PC-3 (cell line): Measurements from ENCODE around the gene MAF. TPM values are rescaled to one million over a fixed set of nuclear protein-coding genes. Genes with fewer than 3 reads are reported as not detected.
A peak's percentile ranks its signal among the peaks of the same experiment; 100 is the strongest.

Experiments
- ATAC-seq: fragments of 200-7000 bp; cut with Tn5 transposase; 2 replicates; pipeline ENCODE4 v1.9.1; 2020; ENCODE audit warnings: mild to moderate bottlenecking, moderate library complexity
- BruUV-seq: library from RNA; stranded (reverse); fragments of 400-500 nt; replicated peaks from 2 replicates; lab custom pipeline; 2021; lab: Mats Ljungman, UMichigan
- CTCF ChIA-PET: fragments of 300-600 bp; sonication (Branson Sonifier 250); formaldehyde crosslinking; loops from one replicate; lab custom pipeline; 2022; ENCODE audit warnings: antibody characterized with exemption; lab: Charles Lee
- POLR2A ChIA-PET: fragments of 300-600 bp; sonication (Branson Sonifier 250); formaldehyde crosslinking; loops from one replicate; lab custom pipeline; 2022; ENCODE audit warnings: antibody characterized with exemption; ENCODE audit not compliant: unreplicated experiment; lab: Charles Lee
- DNase-seq: peaks from one replicate; pipeline ENCODE4 v3.0.0-alpha.2; 2015
- H2AFZ ChIP-seq: fragments of 300-600 bp; sonication (generic); 2 replicates; pipeline ENCODE4 v1.6.0; 2016; ENCODE audit warnings: antibody characterized with exemption, low read length
- H3F3A ChIP-seq: fragments of 300-600 bp; sonication (generic); one replicate; pipeline ENCODE4 v1.6.0; 2017; ENCODE audit warnings: antibody characterized with exemption, low read length, control low read depth, mild to moderate bottlenecking; ENCODE audit not compliant: unreplicated experiment
- H3K27ac ChIP-seq: fragments of 300-600 bp; sonication (generic); 2 replicates; pipeline ENCODE4 v1.5.1; 2016; ENCODE audit warnings: mild to moderate bottlenecking, low read length
- H3K27me3 ChIP-seq: fragments of 300-600 bp; sonication (generic); 2 replicates; pipeline ENCODE4 v1.6.1; 2016; ENCODE audit warnings: low read length, mixed read lengths
- H3K36me3 ChIP-seq: fragments of 300-600 bp; sonication (generic); 2 replicates; pipeline ENCODE4 v1.6.1; 2016; ENCODE audit warnings: low read depth, mixed run types, low read length, mixed read lengths
- H3K4me1 ChIP-seq: fragments of 300-600 bp; sonication (generic); 2 replicates; pipeline ENCODE4 v1.5.1; 2016; ENCODE audit warnings: low read length; ENCODE audit not compliant: insufficient read depth
- H3K4me2 ChIP-seq: fragments of 300-600 bp; sonication (generic); 2 replicates; pipeline ENCODE4 v1.6.0; 2016; ENCODE audit warnings: low read length
- H3K4me3 ChIP-seq: fragments of 300-600 bp; sonication (generic); 2 replicates; pipeline ENCODE4 v1.5.1; 2016; ENCODE audit warnings: mild to moderate bottlenecking, low read length, mixed read lengths
- H3K79me2 ChIP-seq: fragments of 300-600 bp; sonication (generic); 2 replicates; pipeline ENCODE4 v1.6.1; 2017; ENCODE audit warnings: low read length, mixed read lengths
- H3K9ac ChIP-seq: fragments of 300-600 bp; sonication (generic); 2 replicates; pipeline ENCODE4 v1.6.0; 2016; ENCODE audit warnings: mild to moderate bottlenecking, low read length
- H3K9me2 ChIP-seq: fragments of 300-600 bp; sonication (generic); replicated peaks from 2 replicates; pipeline ENCODE4 v1.6.1; 2016; ENCODE audit warnings: mixed run types, low read length, mixed read lengths
- H3K9me3 ChIP-seq: fragments of 300-600 bp; sonication (generic); 2 replicates; pipeline ENCODE4 v1.6.1; 2016; ENCODE audit warnings: low read length, mixed read lengths
- H4K20me1 ChIP-seq: fragments of 300-600 bp; sonication (generic); 2 replicates; pipeline ENCODE4 v1.6.1; 2016; ENCODE audit warnings: low read length, mixed read lengths
- CTCF ChIP-seq: fragments of 300-600 bp; sonication (generic); conservative IDR thresholded peaks from 2 replicates; pipeline ENCODE4 v1.5.1; 2017; ENCODE audit warnings: antibody characterized with exemption, low read depth, mild to moderate bottlenecking, low read length
- EZH2 ChIP-seq: fragments of 300-600 bp; sonication (generic); IDR thresholded peaks from one replicate; pipeline ENCODE4 v1.6.1; 2017; ENCODE audit warnings: antibody characterized with exemption, mild to moderate bottlenecking, low read length; ENCODE audit not compliant: unreplicated experiment
- EZH2phosphoT487 ChIP-seq: fragments of 300-600 bp; sonication (generic); IDR thresholded peaks from 2 replicates; pipeline ENCODE4 v1.6.1; 2018; ENCODE audit warnings: mild to moderate bottlenecking, antibody characterized with exemption, low read length, borderline replicate concordance
- intact Hi-C: fragments of 100-400 bp; cut with micrococcal nuclease; formaldehyde crosslinking; loops from 2 replicates; pipeline ENCODE4 v1.9.0; 2023
- total RNA-seq: library from RNA; depleted of rRNA; stranded (reverse); fragments of >200 nt; gene quantifications from 2 replicates; pipeline ENCODE4 v1.2.3, GENCODE V29; 2014

MAF gene
- total RNA-seq, 1 experiment from 2014 or later = not detected

GRCh38 chr16:79609861-79610260, 9.3 kb upstream of the MAF start:
- Histone ChIP-seq H4K20me1 (no peaks in the 10 kb centered on the region), H3K9me2 (no peaks in the 10 kb centered on the region), H3K4me2 (no peak overlapping the region), H3K36me3 (no peaks in the 10 kb centered on the region), H3K9ac (no peak overlapping the region), H3K27me3 (peaks cover 14% of the 10 kb centered on the region), H3K9me3 (no peaks in the 10 kb centered on the region), H3F3A (no peaks in the 10 kb centered on the region), H3K4me1 (no peaks in the 10 kb centered on the region), H3K4me3 (no peak overlapping the region), H3K27ac (no peak overlapping the region), H3K79me2 (no peaks in the 10 kb centered on the region), H2AFZ (no peak overlapping the region)
- intact Hi-C loops = loop anchor here (10.0 kb wide), 1 partner anchor 1485 kb away; no protein-coding TSS in a partner anchor
- DNase-seq (no peak), ATAC-seq (no peak)
- CTCF ChIA-PET = no interaction called here
- TF ChIP-seq CTCF = no peak
- no peak for TF ChIP-seq EZH2phosphoT487
- no peak for TF ChIP-seq EZH2
- POLR2A ChIA-PET = no interaction called here
- BruUV-seq = no TSS peak

GRCh38 chr16:79608976-79609375, 8.4 kb upstream of the MAF start:
- ATAC-seq (no peak), DNase-seq (no peak)
- H2AFZ ChIP-seq = no peak overlapping the region
- TF ChIP-seq CTCF (no peak), EZH2 (no peak), EZH2phosphoT487 (no peak)
- no peak overlapping the region for H3K4me3 ChIP-seq
- H3K9ac ChIP-seq = no peak overlapping the region
- no peak overlapping the region for H3K4me2 ChIP-seq
- H3K27ac ChIP-seq = no peak overlapping the region
- no peaks in the 10 kb centered on the region for H3F3A ChIP-seq
- intact Hi-C loops = loop anchor here (10.0 kb wide), 1 partner anchor 1484 kb away; no protein-coding TSS in a partner anchor
- peaks cover 23% of the 10 kb centered on the region for H3K27me3 ChIP-seq
- no peaks in the 10 kb centered on the region for H3K9me2 ChIP-seq
- no peaks in the 10 kb centered on the region for H3K4me1 ChIP-seq
- H3K79me2 ChIP-seq = no peaks in the 10 kb centered on the region
- ChIA-PET CTCF (no interaction called here), POLR2A (no interaction called here)
- H3K9me3 ChIP-seq = no peaks in the 10 kb centered on the region
- no TSS peak for BruUV-seq
- no peaks in the 10 kb centered on the region for H4K20me1 ChIP-seq
- no peaks in the 10 kb centered on the region for H3K36me3 ChIP-seq

- peak; percentile 2 for DNase-seq
- ChIA-PET POLR2A (no interaction called here), CTCF (no interaction called here)
- no peak overlapping the region for H3K4me2 ChIP-seq
- H3K4me1 ChIP-seq = no peaks in the 10 kb centered on the region
- H3K9me2 ChIP-seq = no peaks in the 10 kb centered on the region
- H3K79me2 ChIP-seq = no peaks in the 10 kb centered on the region
- intact Hi-C loops = loop anchor here (10.0 kb wide), 1 partner anchor 1483 kb away; no protein-coding TSS in a partner anchor
- no peak for ATAC-seq
- H3K27me3 ChIP-seq = peaks cover 31% of the 10 kb centered on the region
- no peaks in the 10 kb centered on the region for H3F3A ChIP-seq
- no peaks in the 10 kb centered on the region for H4K20me1 ChIP-seq
- H3K9ac ChIP-seq = no peak overlapping the region
- no peaks in the 10 kb centered on the region for H3K36me3 ChIP-seq
- TF ChIP-seq EZH2phosphoT487 = no peak
- no peak for TF ChIP-seq EZH2
- TF ChIP-seq CTCF = no peak
- no TSS peak for BruUV-seq
- no peak overlapping the region for H3K27ac ChIP-seq
- no peaks in the 10 kb centered on the region for H3K9me3 ChIP-seq
- H3K4me3 ChIP-seq = no peak overlapping the region
- H2AFZ ChIP-seq = no peak overlapping the region
Measured at GRCh38 chr16:79607587-79607986, 7.0 kb upstream of the MAF start.
